WTC11 (cell line): Measurements from ENCODE around the gene KCNQ4. TPM values are rescaled to one million over a fixed set of nuclear protein-coding genes. Genes with fewer than 3 reads are reported as not detected.

ENCODE experiments used
- ATAC-seq: fragments of 200-7000 bp; cut with Tn5 transposase; 2 replicates; pipeline ENCODE4 v1.10.0; 2021; ENCODE audit warnings: mild to moderate bottlenecking, moderate library complexity
- CTCF ChIA-PET: fragments of 300-600 bp; sonication (Branson Sonifier 250); formaldehyde crosslinking; loops from one replicate; lab custom pipeline; 2021; ENCODE audit warnings: antibody characterized with exemption; lab: Charles Lee
- POLR2A ChIA-PET: fragments of 350-600 bp; sonication (Branson Sonifier 250); formaldehyde crosslinking; loops from one replicate; lab custom pipeline; 2021; ENCODE audit warnings: antibody characterized with exemption; lab: Charles Lee
- DNase-seq: peaks from one replicate; pipeline ENCODE4 v3.0.0; 2021; ENCODE audit warnings: low spot score
- H3K27ac Mint-ChIP-seq: 2 replicates; pipeline ENCODE4 v1.8.0; 2021; ENCODE audit warnings: mixed read lengths
- H3K27me3 Mint-ChIP-seq: 2 replicates; pipeline ENCODE4 v1.8.0; 2021; ENCODE audit warnings: low read depth, mild to moderate bottlenecking, moderate library complexity, mixed read lengths
- H3K36me3 Mint-ChIP-seq: 2 replicates; pipeline ENCODE4 v1.8.0; 2021; ENCODE audit warnings: mixed read lengths
- H3K4me1 Mint-ChIP-seq: 2 replicates; pipeline ENCODE4 v1.8.0; 2022; ENCODE audit warnings: mixed read lengths
- H3K4me3 Mint-ChIP-seq: 2 replicates; pipeline ENCODE4 v1.8.0; 2021; ENCODE audit warnings: mild to moderate bottlenecking, moderate library complexity, mixed read lengths
- H3K9me3 Mint-ChIP-seq: 2 replicates; pipeline ENCODE4 v1.8.0; 2021; ENCODE audit warnings: mixed read lengths
- CBFB ChIP-seq: sonication (generic); formaldehyde crosslinking; IDR thresholded peaks from 2 replicates; pipeline ENCODE4 v1.8.1; 2022; ENCODE audit warnings: mild to moderate bottlenecking, low read depth, missing genetic modification reagents
- ELF4 ChIP-seq: sonication (generic); formaldehyde crosslinking; IDR thresholded peaks from 2 replicates; pipeline ENCODE4 v1.8.1; 2022; ENCODE audit warnings: low read depth, mild to moderate bottlenecking, moderate library complexity, missing genetic modification reagents
- FOXP1 ChIP-seq: sonication (generic); formaldehyde crosslinking; IDR thresholded peaks from 2 replicates; pipeline ENCODE4 v1.8.0; 2022; ENCODE audit warnings: missing genetic modification reagents, mild to moderate bottlenecking, moderate library complexity, borderline replicate concordance
- GABPB1 ChIP-seq: sonication (generic); formaldehyde crosslinking; IDR thresholded peaks from 2 replicates; pipeline ENCODE4 v1.8.1; 2023; ENCODE audit warnings: mild to moderate bottlenecking, missing genetic modification reagents
- GRHL2 ChIP-seq: fragments of 250-450 bp; sonication (Bioruptor Pico); IDR thresholded peaks from 2 replicates; pipeline ENCODE4 v1.8.0; 2022; ENCODE audit warnings: mild to moderate bottlenecking, moderate library complexity; ENCODE audit not compliant: insufficient replicate concordance, severe bottlenecking
- GTF2I ChIP-seq: fragments of 250-450 bp; sonication (Bioruptor Pico); conservative IDR thresholded peaks from 2 replicates; pipeline ENCODE4 v1.4.0; 2021; ENCODE audit warnings: mild to moderate bottlenecking
- MXD4 ChIP-seq: fragments of 250-450 bp; sonication (Bioruptor Pico); IDR thresholded peaks from 2 replicates; pipeline ENCODE4 v1.8.0; 2021; ENCODE audit warnings: mild to moderate bottlenecking, moderate library complexity, borderline replicate concordance
- MYBL2 ChIP-seq: sonication (generic); formaldehyde crosslinking; IDR thresholded peaks from 2 replicates; pipeline ENCODE4 v1.8.1; 2023; ENCODE audit warnings: mild to moderate bottlenecking, moderate library complexity, missing genetic modification reagents
- NFATC4 ChIP-seq: fragments of 250-450 bp; sonication (Bioruptor Pico); IDR thresholded peaks from 2 replicates; pipeline ENCODE4 v1.9.0; 2021; ENCODE audit warnings: mild to moderate bottlenecking
- NFYB ChIP-seq: sonication (generic); formaldehyde crosslinking; conservative IDR thresholded peaks from 2 replicates; pipeline ENCODE4 v1.8.0; 2022; ENCODE audit warnings: low read depth, missing genetic modification reagents
- NR1H2 ChIP-seq: sonication (generic); formaldehyde crosslinking; IDR thresholded peaks from 2 replicates; pipeline ENCODE4 v1.9.0; 2021; ENCODE audit warnings: mild to moderate bottlenecking, moderate library complexity, missing genetic modification reagents
- OVOL2 ChIP-seq: fragments of 250-450 bp; sonication (Bioruptor Pico); IDR thresholded peaks from 2 replicates; pipeline ENCODE4 v1.9.0; 2021; ENCODE audit warnings: mild to moderate bottlenecking, borderline replicate concordance
- TEAD1 ChIP-seq: sonication (generic); formaldehyde crosslinking; IDR thresholded peaks from 2 replicates; pipeline ENCODE4 v1.8.0; 2022; ENCODE audit warnings: mild to moderate bottlenecking, missing genetic modification reagents
- TP53 ChIP-seq: sonication (generic); formaldehyde crosslinking; IDR thresholded peaks from 2 replicates; pipeline ENCODE4 v1.8.1; 2023; ENCODE audit warnings: mild to moderate bottlenecking, missing genetic modification reagents
- ZNF138 ChIP-seq: sonication (generic); formaldehyde crosslinking; conservative IDR thresholded peaks from 2 replicates; pipeline ENCODE4 v1.8.1; 2022; ENCODE audit warnings: mild to moderate bottlenecking, moderate library complexity, missing genetic modification reagents
- ZNF396 ChIP-seq: fragments of 250-450 bp; sonication (Bioruptor Pico); IDR thresholded peaks from 2 replicates; pipeline ENCODE4 v1.8.0; 2021; ENCODE audit warnings: mild to moderate bottlenecking, moderate library complexity, borderline replicate concordance
- total RNA-seq: library from RNA; stranded (reverse); gene quantifications from 3 replicates; pipeline ENCODE4 v1.2.3, GENCODE V29; 2021
- TF ChIP-seq, protein P1 (sequence below): fragments of 250-450 bp; sonication (Bioruptor Pico); IDR thresholded peaks from 2 replicates; pipeline ENCODE4 v1.9.0; 2021; ENCODE audit warnings: mild to moderate bottlenecking
- TF ChIP-seq, protein P2 (sequence below): sonication (generic); formaldehyde crosslinking; conservative IDR thresholded peaks from 2 replicates; pipeline ENCODE4 v1.8.1; 2023; ENCODE audit warnings: mild to moderate bottlenecking, low read depth, missing genetic modification reagents, moderate library complexity
- TF ChIP-seq, protein P3 (sequence below): sonication (generic); formaldehyde crosslinking; IDR thresholded peaks from 2 replicates; pipeline ENCODE4 v1.8.1; 2022; ENCODE audit warnings: missing genetic modification reagents, borderline replicate concordance
- TF ChIP-seq, protein P4 (sequence below): sonication (generic); formaldehyde crosslinking; IDR thresholded peaks from 2 replicates; pipeline ENCODE4 v1.8.0; 2022; ENCODE audit warnings: mild to moderate bottlenecking, missing genetic modification reagents
- TF ChIP-seq, protein P5 (sequence below): fragments of 250-450 bp; sonication (Bioruptor Pico); IDR thresholded peaks from 2 replicates; pipeline ENCODE4 v1.9.0; 2021; ENCODE audit warnings: mild to moderate bottlenecking, borderline replicate concordance

KCNQ4 gene
- total RNA-seq, 1 experiment from 2014 or later, result 4.0 TPM

DNA sequence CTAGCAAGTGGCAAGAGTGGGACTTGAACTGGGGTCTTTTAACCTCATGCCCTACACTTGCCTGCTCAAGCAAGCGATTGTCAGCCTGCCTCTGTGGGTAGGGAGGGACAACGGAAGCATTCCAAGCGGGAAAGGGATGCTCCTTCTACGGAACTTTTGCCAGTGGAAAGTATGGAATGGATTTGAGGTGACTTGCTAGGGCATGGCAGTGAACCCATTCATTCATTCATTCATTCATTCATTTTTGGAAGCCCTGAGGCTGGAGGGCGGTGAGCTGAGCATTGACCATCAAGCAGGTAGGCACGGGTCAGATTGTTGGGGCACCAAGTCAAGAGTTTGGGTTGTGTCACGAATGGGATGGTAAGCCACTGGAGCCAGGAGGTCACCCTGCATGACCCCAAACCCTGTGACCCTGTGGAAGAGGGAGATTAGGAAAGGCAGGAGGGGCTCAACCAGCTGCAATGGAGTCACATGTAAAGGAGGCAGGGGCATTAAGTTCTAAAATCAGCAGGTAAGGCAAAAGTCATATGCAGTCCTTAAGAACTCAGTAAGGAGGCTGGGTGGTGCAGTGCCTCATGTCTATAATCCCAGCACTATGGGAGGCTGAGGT lies 90.4 kb downstream of the KCNQ4 start:
- no peak overlapping the region for H3K4me3 Mint-ChIP-seq
- CTCF ChIA-PET, result interaction anchor here (1.6 kb wide), 1 partner anchor 12 kb away, joined by 4 read pairs; the partner anchor contains the start of gene CITED4
- peaks cover 13% of the 10 kb centered on the region for H3K27me3 Mint-ChIP-seq

DNA sequence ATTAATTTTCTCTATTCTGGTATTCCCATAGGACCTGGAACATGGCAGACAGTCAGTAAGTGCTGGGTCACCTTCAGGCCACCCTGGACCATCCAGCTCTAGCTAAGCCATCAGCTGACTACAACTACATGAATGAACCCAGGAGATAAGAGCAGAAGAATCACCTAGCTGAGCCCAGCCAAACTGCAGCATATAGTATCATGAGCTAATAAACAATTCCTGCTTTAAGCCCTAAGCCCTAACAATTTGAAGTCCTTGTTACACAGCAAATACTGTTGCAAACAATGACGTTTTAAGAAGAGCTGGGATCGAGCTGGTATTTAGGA lies 92.8 kb downstream of the KCNQ4 start:
- ChIA-PET POLR2A (interaction anchor here (0.6 kb wide), 2 partner anchors 9 to 64 kb away, joined by 4 to 7 read pairs; no protein-coding TSS in a partner anchor), CTCF (interaction anchor here (1.5 to 1.9 kb wide), 2 partner anchors 14 to 73 kb away, joined by 6 to 23 read pairs; partner anchors contain the start of gene CITED4)
- H3K27me3 Mint-ChIP-seq, result peaks cover 8% of the 10 kb centered on the region
- H3K4me3 Mint-ChIP-seq, result no peak overlapping the region
- ATAC-seq (no peak), DNase-seq (no peak)
- no peak overlapping the region for H3K27ac Mint-ChIP-seq
- H3K9me3 Mint-ChIP-seq, result peaks cover 15% of the 10 kb centered on the region
- H3K4me1 Mint-ChIP-seq, result peaks cover 12% of the 10 kb centered on the region
- peaks cover 13% of the 10 kb centered on the region for H3K36me3 Mint-ChIP-seq
- no peak for TF ChIP-seq OVOL2 (CRISPR knock-in tag)
- no peak for TF ChIP-seq ZNF138 (CRISPR knock-in tag)
- no peak for TF ChIP-seq MYBL2 (CRISPR knock-in tag)
- TF ChIP-seq CBFB (CRISPR knock-in tag), result no peak
- TF ChIP-seq FOXP1 (CRISPR knock-in tag), result no peak
- no peak for TF ChIP-seq ELF4 (CRISPR knock-in tag)
- TF ChIP-seq, protein P1, sequence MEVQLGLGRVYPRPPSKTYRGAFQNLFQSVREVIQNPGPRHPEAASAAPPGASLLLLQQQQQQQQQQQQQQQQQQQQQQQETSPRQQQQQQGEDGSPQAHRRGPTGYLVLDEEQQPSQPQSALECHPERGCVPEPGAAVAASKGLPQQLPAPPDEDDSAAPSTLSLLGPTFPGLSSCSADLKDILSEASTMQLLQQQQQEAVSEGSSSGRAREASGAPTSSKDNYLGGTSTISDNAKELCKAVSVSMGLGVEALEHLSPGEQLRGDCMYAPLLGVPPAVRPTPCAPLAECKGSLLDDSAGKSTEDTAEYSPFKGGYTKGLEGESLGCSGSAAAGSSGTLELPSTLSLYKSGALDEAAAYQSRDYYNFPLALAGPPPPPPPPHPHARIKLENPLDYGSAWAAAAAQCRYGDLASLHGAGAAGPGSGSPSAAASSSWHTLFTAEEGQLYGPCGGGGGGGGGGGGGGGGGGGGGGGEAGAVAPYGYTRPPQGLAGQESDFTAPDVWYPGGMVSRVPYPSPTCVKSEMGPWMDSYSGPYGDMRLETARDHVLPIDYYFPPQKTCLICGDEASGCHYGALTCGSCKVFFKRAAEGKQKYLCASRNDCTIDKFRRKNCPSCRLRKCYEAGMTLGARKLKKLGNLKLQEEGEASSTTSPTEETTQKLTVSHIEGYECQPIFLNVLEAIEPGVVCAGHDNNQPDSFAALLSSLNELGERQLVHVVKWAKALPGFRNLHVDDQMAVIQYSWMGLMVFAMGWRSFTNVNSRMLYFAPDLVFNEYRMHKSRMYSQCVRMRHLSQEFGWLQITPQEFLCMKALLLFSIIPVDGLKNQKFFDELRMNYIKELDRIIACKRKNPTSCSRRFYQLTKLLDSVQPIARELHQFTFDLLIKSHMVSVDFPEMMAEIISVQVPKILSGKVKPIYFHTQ (CRISPR knock-in tag), result no peak
- TF ChIP-seq, protein P2, sequence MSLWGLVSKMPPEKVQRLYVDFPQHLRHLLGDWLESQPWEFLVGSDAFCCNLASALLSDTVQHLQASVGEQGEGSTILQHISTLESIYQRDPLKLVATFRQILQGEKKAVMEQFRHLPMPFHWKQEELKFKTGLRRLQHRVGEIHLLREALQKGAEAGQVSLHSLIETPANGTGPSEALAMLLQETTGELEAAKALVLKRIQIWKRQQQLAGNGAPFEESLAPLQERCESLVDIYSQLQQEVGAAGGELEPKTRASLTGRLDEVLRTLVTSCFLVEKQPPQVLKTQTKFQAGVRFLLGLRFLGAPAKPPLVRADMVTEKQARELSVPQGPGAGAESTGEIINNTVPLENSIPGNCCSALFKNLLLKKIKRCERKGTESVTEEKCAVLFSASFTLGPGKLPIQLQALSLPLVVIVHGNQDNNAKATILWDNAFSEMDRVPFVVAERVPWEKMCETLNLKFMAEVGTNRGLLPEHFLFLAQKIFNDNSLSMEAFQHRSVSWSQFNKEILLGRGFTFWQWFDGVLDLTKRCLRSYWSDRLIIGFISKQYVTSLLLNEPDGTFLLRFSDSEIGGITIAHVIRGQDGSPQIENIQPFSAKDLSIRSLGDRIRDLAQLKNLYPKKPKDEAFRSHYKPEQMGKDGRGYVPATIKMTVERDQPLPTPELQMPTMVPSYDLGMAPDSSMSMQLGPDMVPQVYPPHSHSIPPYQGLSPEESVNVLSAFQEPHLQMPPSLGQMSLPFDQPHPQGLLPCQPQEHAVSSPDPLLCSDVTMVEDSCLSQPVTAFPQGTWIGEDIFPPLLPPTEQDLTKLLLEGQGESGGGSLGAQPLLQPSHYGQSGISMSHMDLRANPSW, result no peak
- no peak for TF ChIP-seq GABPB1
- TF ChIP-seq NR1H2 (CRISPR knock-in tag), result no peak
- TF ChIP-seq, protein P3, sequence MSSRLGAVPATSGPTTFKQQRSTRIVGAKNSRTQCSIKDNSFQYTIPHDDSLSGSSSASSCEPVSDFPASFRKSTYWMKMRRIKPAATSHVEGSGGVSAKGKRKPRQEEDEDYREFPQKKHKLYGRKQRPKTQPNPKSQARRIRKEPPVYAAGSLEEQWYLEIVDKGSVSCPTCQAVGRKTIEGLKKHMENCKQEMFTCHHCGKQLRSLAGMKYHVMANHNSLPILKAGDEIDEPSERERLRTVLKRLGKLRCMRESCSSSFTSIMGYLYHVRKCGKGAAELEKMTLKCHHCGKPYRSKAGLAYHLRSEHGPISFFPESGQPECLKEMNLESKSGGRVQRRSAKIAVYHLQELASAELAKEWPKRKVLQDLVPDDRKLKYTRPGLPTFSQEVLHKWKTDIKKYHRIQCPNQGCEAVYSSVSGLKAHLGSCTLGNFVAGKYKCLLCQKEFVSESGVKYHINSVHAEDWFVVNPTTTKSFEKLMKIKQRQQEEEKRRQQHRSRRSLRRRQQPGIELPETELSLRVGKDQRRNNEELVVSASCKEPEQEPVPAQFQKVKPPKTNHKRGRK (CRISPR knock-in tag), result no peak
- TF ChIP-seq NFATC4 (CRISPR knock-in tag), result no peak
- TF ChIP-seq, protein P4, sequence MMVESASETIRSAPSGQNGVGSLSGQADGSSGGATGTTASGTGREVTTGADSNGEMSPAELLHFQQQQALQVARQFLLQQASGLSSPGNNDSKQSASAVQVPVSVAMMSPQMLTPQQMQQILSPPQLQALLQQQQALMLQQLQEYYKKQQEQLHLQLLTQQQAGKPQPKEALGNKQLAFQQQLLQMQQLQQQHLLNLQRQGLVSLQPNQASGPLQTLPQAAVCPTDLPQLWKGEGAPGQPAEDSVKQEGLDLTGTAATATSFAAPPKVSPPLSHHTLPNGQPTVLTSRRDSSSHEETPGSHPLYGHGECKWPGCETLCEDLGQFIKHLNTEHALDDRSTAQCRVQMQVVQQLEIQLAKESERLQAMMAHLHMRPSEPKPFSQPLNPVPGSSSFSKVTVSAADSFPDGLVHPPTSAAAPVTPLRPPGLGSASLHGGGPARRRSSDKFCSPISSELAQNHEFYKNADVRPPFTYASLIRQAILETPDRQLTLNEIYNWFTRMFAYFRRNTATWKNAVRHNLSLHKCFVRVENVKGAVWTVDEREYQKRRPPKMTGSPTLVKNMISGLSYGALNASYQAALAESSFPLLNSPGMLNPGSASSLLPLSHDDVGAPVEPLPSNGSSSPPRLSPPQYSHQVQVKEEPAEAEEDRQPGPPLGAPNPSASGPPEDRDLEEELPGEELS, result no peak
- TF ChIP-seq MXD4 (CRISPR knock-in tag), result no peak
- TF ChIP-seq, protein P5, sequence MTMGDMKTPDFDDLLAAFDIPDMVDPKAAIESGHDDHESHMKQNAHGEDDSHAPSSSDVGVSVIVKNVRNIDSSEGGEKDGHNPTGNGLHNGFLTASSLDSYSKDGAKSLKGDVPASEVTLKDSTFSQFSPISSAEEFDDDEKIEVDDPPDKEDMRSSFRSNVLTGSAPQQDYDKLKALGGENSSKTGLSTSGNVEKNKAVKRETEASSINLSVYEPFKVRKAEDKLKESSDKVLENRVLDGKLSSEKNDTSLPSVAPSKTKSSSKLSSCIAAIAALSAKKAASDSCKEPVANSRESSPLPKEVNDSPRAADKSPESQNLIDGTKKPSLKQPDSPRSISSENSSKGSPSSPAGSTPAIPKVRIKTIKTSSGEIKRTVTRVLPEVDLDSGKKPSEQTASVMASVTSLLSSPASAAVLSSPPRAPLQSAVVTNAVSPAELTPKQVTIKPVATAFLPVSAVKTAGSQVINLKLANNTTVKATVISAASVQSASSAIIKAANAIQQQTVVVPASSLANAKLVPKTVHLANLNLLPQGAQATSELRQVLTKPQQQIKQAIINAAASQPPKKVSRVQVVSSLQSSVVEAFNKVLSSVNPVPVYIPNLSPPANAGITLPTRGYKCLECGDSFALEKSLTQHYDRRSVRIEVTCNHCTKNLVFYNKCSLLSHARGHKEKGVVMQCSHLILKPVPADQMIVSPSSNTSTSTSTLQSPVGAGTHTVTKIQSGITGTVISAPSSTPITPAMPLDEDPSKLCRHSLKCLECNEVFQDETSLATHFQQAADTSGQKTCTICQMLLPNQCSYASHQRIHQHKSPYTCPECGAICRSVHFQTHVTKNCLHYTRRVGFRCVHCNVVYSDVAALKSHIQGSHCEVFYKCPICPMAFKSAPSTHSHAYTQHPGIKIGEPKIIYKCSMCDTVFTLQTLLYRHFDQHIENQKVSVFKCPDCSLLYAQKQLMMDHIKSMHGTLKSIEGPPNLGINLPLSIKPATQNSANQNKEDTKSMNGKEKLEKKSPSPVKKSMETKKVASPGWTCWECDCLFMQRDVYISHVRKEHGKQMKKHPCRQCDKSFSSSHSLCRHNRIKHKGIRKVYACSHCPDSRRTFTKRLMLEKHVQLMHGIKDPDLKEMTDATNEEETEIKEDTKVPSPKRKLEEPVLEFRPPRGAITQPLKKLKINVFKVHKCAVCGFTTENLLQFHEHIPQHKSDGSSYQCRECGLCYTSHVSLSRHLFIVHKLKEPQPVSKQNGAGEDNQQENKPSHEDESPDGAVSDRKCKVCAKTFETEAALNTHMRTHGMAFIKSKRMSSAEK, result no peak
- no peak for TF ChIP-seq GRHL2
- no peak for TF ChIP-seq NFYB
- TF ChIP-seq ZNF396 (CRISPR knock-in tag), result no peak
- TF ChIP-seq TP53, result no peak

More for the DNA sequence above, 90.4 kb downstream of the KCNQ4 start:
- ATAC-seq (no peak), DNase-seq (no peak)
- no peak for TF ChIP-seq TEAD1
- TF ChIP-seq ZNF138 (CRISPR knock-in tag), result no peak
- no peak for TF ChIP-seq GTF2I (CRISPR knock-in tag)
- H3K9me3 Mint-ChIP-seq, result peaks cover 25% of the 10 kb centered on the region
- peaks cover 13% of the 10 kb centered on the region for H3K36me3 Mint-ChIP-seq
- H3K27ac Mint-ChIP-seq, result no peak overlapping the region
- POLR2A ChIA-PET, result interaction anchor here (1.0 kb wide), 1 partner anchor 11 kb away, joined by 3 read pairs; the partner anchor contains the start of gene CITED4
- peaks cover 7% of the 10 kb centered on the region; the same call in 1 of the 2 replicates for H3K4me1 Mint-ChIP-seq
